Activated CD4-positive, alpha-beta memory T cell treated with anti-CD3 and anti-CD28 coated beads, Interleukin-2, amount 10 ng/mL, durations not matched to agents 7 days and 5 days (primary cell): ENCODE measurements around the gene TPM1. TPM values are rescaled to one million over a fixed set of nuclear protein-coding genes. Genes with fewer than 3 reads are reported as not detected.

Experiments
- CTCF ChIA-PET: fragments of 350-600 bp; sonication (Branson Sonifier 250); formaldehyde crosslinking; loops from one replicate; lab custom pipeline; 2021; ENCODE audit warnings: antibody characterized with exemption, inconsistent platforms; lab: Charles Lee
- POLR2A ChIA-PET: fragments of 350-600 bp; sonication (Branson Sonifier 250); formaldehyde crosslinking; loops from one replicate; lab custom pipeline; 2021; ENCODE audit warnings: antibody characterized with exemption; lab: Charles Lee
- DNase-seq: peaks from one replicate; pipeline ENCODE4 v3.0.0-alpha.2; 2020
- H3K27ac Mint-ChIP-seq: one replicate; pipeline ENCODE4 v1.8.0; 2021; ENCODE audit warnings: mild to moderate bottlenecking, mixed read lengths
- H3K27me3 Mint-ChIP-seq: one replicate; pipeline ENCODE4 v1.8.0; 2021; ENCODE audit warnings: mixed read lengths
- H3K36me3 Mint-ChIP-seq: one replicate; pipeline ENCODE4 v1.8.0; 2021; ENCODE audit warnings: low read depth, mixed read lengths
- H3K4me1 Mint-ChIP-seq: one replicate; pipeline ENCODE4 v1.8.0; 2021; ENCODE audit warnings: mixed read lengths
- H3K4me3 Mint-ChIP-seq: one replicate; pipeline ENCODE4 v1.8.0; 2021; ENCODE audit warnings: mild to moderate bottlenecking, mixed read lengths
- H3K9me3 Mint-ChIP-seq: one replicate; pipeline ENCODE4 v1.8.0; 2021; ENCODE audit warnings: mixed read lengths
- total RNA-seq, 2 experiments: library from RNA; stranded (reverse); gene quantifications; one replicate each; pipeline ENCODE4 v1.2.3, GENCODE V29; 2021

The TPM1 gene
- total RNA-seq, 2 experiments from 2014 or later, result 4.8 to 6.2 TPM

DNA sequence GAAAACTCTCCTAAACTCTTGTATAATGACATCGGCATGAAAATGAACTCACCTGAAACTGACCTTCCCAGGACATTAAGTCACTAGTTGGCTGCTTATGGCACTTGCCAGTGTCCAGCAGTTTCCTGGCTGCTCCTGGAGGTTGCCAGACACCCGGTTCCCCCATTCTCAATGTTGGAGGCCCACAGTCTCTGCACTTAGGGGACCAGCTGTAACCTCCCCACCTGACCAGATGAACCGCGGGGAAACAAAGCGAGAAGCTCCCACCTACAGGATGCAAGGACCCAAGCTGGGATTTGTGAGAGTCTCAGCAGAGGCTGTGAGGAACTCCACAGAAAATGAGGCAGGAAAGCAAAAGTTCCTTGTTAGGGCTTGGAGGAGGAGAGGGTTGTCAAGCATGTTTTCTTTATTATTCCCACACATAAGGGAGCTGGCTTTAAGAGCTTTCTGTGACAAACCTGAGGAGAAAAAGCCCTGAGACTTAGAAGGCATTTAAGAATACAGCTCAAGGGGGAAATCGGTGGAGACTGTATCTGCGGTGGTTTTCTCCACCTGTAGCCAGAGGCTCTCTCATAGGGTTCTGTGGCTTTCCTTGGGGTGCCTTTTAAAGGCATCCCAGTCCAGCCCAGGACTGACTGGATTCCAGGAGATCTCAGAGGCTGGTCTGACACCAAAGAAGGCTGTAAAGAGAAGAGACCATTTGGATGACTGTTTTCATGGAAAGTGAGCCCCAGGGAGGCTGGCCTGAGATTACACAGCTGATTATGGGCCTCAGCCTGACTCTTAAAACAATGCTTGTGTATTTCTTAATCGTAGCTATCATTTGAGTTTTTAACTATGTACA lies 4.6 kb downstream of the TPM1 start:
- ChIA-PET CTCF (interaction anchor here (0.9 to 4.1 kb wide), 23 partner anchors 9 to 381 kb away, joined by 3 to 75 read pairs (median 7); partner anchors contain the start of gene RPS27L), POLR2A (interaction anchor here (0.6 to 2.7 kb wide), 5 partner anchors 8 to 110 kb away, joined by 3 to 7 read pairs (median 6); partner anchors contain the start of gene RPS27L)
- Mint-ChIP-seq H3K27me3 (peaks cover 49% of the 10 kb centered on the region), H3K4me1 (peaks cover 19% of the 10 kb centered on the region), H3K4me3 (peak overlapping the region; percentile 73), H3K27ac (no peak overlapping the region), H3K9me3 (no peaks in the 10 kb centered on the region), H3K36me3 (no peaks in the 10 kb centered on the region)
- no peak for DNase-seq

DNA sequence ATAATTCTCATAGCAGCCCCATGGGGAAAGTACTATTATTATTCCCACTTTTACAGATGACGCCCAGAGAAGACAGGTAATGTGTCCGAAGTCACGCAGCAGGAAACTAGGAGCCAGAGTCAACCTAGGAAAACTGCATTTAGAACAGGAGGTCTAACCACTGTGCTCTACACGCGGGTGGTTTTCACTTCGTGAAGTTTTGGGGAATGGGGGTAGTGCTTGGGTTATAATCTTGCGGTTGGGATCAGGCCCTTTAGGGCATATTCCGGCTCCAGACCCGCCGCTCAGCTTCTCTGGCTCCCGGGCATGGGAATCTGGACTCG lies 5.2 kb downstream of the TPM1 start:
- Mint-ChIP-seq H3K27me3 (peaks cover 47% of the 10 kb centered on the region), H3K36me3 (no peaks in the 10 kb centered on the region), H3K9me3 (no peaks in the 10 kb centered on the region), H3K4me1 (peaks cover 19% of the 10 kb centered on the region), H3K4me3 (peak overlapping the region; percentile 73), H3K27ac (no peak overlapping the region)
- POLR2A ChIA-PET, result interaction anchor here (0.6 to 2.7 kb wide), 5 partner anchors 8 to 109 kb away, joined by 3 to 7 read pairs (median 6); partner anchors contain the start of gene RPS27L
- CTCF ChIA-PET, result interaction anchor here (0.9 to 4.1 kb wide), 27 partner anchors 9 to 380 kb away, joined by 3 to 75 read pairs (median 6); partner anchors contain the start of gene RPS27L
- no peak for DNase-seq

DNA sequence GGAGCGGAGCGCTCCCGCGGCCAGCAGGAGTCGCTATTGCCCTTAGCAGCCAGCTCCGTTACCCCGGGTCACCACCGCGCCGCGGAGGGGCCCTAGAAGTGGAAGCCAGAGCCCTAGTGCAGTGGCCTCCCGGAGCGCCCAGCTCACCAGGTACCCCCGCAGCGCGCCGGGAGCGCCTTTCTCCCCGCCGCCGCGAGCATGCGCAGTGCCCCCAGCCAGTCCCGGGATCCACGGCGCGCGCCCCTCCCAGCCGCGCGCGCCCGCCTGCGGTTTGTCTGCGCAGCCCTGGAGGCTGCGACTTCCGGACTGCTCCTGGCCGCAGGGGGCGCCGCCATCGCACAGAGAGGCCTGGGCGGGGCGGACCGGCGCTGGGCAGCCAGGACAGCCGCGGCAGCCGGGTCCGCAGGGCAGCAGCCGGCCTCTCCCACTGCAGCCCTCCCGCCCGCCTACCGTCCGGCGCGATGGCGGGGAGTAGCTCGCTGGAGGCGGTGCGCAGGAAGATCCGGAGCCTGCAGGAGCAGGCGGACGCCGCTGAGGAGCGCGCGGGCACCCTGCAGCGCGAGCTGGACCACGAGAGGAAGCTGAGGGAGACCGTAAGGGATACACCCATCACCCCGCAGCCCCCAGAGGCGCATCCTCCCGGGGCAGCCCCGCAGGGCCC lies 5.7 kb downstream of the TPM1 start:
- peak; percentile 83 for DNase-seq
- ChIA-PET POLR2A (interaction anchor here (0.6 to 2.7 kb wide), 5 partner anchors 9 to 109 kb away, joined by 3 to 7 read pairs (median 6); partner anchors contain the start of gene RPS27L), CTCF (interaction anchor here (0.6 to 4.1 kb wide), 30 partner anchors 9 to 380 kb away, joined by 3 to 75 read pairs (median 4); partner anchors contain the start of gene RPS27L)
- H3K4me1 Mint-ChIP-seq, result peaks cover 16% of the 10 kb centered on the region
- peak overlapping the region; percentile 80 for H3K4me3 Mint-ChIP-seq
- no peaks in the 10 kb centered on the region for H3K36me3 Mint-ChIP-seq
- no peaks in the 10 kb centered on the region for H3K9me3 Mint-ChIP-seq
- peaks cover 44% of the 10 kb centered on the region for H3K27me3 Mint-ChIP-seq
- no peak overlapping the region for H3K27ac Mint-ChIP-seq

DNA sequence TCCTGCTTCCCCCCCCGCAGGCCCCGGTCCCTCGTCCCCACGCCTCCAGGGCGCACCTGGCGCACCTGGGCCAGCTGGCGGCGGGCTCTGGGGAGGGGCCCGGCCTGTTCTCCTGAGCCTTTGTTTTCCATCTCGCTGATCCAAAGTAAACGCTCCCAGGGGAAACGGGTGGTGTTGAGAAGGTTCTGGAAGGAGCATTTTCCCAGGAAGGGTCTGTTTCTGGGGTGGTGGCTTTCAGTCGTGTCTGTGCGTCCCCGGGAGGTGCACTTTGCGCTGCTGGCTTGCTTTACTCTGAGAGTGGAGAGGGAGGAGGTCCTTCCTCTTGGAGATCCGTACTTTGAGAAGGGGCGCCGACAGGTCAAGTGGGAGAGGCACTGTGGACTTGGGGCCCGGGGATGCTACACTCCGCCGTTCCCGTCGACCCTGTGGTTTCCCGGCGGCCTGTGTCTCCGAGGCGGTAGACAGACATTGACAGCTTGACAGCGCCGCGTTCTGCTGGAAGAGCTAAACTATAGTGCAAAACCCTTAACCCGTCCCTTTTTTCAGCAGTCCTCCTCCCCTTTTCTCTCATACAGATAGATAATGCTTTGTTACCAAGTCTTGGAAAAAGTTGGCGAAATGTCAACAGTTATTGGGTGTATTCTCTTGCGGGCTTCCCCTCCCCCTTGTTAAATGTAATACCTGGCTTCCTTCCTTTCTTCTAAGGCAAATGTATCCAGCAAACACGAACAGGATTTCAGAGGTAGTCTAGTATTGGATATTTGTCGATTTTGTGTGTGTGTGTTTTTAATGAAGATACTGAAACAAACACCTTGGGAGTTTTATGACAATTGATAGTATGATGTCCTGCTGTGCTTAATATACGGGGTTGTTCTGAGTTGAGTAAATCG lies 6.5 kb downstream of the TPM1 start:
- Mint-ChIP-seq H3K27me3 (peaks cover 37% of the 10 kb centered on the region), H3K36me3 (no peaks in the 10 kb centered on the region), H3K4me3 (peak overlapping the region; percentile 80), H3K4me1 (peaks cover 15% of the 10 kb centered on the region), H3K27ac (peak overlapping the region; percentile 45), H3K9me3 (no peaks in the 10 kb centered on the region)
- peak; percentile 44 for DNase-seq
- ChIA-PET POLR2A (interaction anchor here (1.3 to 2.7 kb wide), 3 partner anchors 8 to 45 kb away, joined by 6 to 7 read pairs (median 6); no protein-coding TSS in a partner anchor), CTCF (interaction anchor here (0.6 to 4.1 kb wide), 18 partner anchors 8 to 363 kb away, joined by 3 to 75 read pairs (median 9); partner anchors contain the start of gene RPS27L)

DNA sequence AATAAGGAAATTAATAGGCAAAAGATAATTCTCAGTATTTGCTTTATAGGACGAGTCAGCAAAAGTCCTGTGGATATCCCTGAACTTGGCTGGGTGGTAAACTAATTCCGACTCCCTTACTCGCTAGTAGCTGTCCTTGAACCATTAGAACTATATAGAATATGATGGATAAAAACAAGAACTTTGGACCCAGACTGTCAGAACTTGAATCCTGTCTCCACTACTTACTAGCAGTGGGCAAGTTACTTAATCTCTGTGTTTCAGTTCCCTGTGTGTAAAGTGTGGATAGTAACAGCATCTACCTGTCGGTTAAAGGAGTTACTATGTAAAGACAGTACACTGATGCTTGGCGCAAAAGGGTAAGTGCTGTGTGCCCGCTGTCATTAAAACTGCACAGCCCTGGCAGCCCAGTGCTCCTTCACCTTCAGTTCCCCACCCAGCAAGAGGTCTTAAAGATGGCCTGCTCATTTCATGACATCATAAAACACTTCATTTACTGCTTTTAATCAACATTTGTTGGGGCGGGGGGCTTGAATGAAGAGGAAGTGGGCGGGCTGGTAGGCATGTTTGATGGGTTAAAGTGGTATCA lies 7.3 kb downstream of the TPM1 start:
- ChIA-PET POLR2A (interaction anchor here (2.7 kb wide), 1 partner anchor 7 kb away, joined by 7 read pairs; no protein-coding TSS in a partner anchor), CTCF (interaction anchor here (3.6 kb wide), 1 partner anchor 352 kb away, joined by 24 read pairs; no protein-coding TSS in a partner anchor)
- Mint-ChIP-seq H3K27ac (no peak overlapping the region), H3K4me3 (no peak overlapping the region), H3K4me1 (peaks cover 13% of the 10 kb centered on the region), H3K27me3 (peaks cover 28% of the 10 kb centered on the region), H3K9me3 (no peaks in the 10 kb centered on the region), H3K36me3 (no peaks in the 10 kb centered on the region)
- no peak for DNase-seq

DNA sequence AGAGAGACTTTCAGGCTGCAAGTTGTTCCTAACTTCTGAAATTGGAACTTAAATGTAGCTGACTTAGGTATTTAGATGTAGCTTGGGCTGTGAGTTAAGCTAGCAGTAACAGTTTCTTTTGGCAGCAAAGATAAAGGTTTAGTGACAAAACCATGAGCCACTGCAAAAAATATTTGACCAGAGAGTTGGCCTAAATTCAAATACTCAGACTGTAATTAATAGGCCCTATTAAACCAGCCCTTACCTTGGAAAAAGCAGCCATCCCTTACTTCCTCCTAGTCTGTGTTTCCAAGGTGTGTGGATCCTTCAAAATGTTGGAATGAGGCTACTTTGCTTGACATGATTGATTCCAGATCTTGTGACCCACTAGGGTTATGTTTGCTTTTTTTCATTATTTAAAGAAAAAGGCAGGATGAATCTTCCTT lies 8.2 kb downstream of the TPM1 start:
- H3K4me3 Mint-ChIP-seq, result no peak overlapping the region
- DNase-seq, result no peak
- no peaks in the 10 kb centered on the region for H3K36me3 Mint-ChIP-seq
- no peaks in the 10 kb centered on the region for H3K9me3 Mint-ChIP-seq
- CTCF ChIA-PET, result no interaction called here
- H3K27me3 Mint-ChIP-seq, result peaks cover 20% of the 10 kb centered on the region
- POLR2A ChIA-PET, result no interaction called here
- no peak overlapping the region for H3K27ac Mint-ChIP-seq
- H3K4me1 Mint-ChIP-seq, result peaks cover 13% of the 10 kb centered on the region

DNA sequence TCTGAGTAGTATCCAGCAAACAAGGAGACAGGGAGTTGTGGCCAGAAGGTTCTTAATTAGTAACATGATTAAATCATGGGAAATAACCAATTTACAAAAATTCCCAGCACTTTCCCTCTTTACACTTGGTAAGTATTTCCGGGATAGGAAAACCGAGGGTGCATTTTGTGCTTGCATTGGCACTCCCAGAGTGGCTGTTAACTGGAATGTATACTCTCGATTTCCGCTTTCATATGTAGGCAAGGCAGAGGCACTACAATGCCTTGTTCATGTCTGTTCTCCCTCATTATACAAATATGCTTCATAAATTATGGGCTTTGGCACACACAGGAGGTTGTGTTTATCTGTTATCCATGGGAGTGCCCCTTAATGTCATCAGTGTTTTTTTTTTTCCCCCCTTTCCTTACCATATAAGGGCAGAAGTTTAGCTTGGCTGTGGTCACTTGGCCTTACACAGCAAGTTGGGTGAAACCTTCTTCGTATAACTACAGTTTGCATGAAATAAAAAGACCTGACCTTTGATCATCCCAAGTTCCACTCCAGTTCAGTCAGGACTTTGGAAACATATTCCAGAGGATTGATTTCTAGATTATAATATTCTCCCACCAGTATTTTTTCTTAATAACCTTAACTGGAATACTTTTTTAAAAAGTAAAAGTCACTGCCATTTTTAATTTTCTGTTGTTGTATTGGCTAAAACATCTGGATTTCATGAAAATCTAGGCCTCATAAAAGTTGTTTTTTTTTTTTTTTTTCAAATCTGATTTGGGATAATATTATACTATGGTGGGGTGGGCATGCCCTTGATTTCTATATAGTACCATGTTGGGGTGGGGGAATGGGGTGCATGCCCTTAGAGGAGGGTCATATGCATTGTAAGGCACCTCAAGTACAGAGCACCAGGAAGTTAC lies 8.9 kb downstream of the TPM1 start:
- DNase-seq, result no peak
- Mint-ChIP-seq H3K36me3 (no peaks in the 10 kb centered on the region), H3K27me3 (peaks cover 14% of the 10 kb centered on the region), H3K4me1 (peaks cover 13% of the 10 kb centered on the region), H3K27ac (no peak overlapping the region), H3K4me3 (no peak overlapping the region), H3K9me3 (no peaks in the 10 kb centered on the region)
- CTCF ChIA-PET, result no interaction called here
- POLR2A ChIA-PET, result no interaction called here

DNA sequence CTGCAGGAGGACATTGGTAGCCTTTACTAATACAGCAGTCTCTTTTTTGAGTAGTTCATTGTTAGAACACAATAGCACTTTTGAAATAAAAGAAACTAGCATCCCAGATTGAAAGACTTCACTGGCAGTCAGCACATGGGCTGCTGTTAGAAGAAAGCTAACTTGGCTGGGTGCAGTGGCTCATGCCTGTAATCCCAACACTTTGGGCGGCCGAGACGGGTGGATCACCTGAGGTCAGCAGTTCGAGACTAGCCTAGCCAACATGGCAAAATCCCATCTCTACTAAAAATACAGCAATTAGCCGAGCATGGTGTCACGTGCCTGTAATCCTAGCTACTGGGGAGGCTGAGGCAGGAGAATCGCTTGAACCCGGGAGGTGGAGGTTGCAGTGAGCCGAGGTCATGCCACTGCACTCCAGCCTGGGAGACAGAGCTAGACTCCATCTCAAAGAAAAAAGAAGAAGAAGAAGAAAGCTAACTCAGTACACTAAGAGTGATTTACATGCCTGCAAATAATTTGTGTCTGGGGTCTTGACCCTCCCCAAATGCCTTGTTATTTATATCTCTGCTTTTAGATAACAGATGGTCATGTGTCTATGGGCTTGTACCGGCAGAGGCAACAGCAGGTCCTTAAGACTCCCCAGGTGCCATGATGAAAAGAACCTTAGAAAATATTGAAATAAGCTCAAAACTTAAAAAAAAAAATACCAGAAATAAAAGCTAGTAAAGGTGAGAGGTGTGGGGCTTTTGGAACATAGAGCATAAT lies 9.7 kb downstream of the TPM1 start:
- H3K9me3 Mint-ChIP-seq, result no peaks in the 10 kb centered on the region
- no peak overlapping the region for H3K27ac Mint-ChIP-seq
- DNase-seq, result no peak
- CTCF ChIA-PET, result no interaction called here
- no peak overlapping the region for H3K4me3 Mint-ChIP-seq
- no peaks in the 10 kb centered on the region for H3K36me3 Mint-ChIP-seq
- POLR2A ChIA-PET, result interaction anchor here (1.5 kb wide), 1 partner anchor 9 kb away, joined by 4 read pairs; no protein-coding TSS in a partner anchor
- H3K27me3 Mint-ChIP-seq, result peaks cover 7% of the 10 kb centered on the region
- H3K4me1 Mint-ChIP-seq, result peaks cover 13% of the 10 kb centered on the region

DNA sequence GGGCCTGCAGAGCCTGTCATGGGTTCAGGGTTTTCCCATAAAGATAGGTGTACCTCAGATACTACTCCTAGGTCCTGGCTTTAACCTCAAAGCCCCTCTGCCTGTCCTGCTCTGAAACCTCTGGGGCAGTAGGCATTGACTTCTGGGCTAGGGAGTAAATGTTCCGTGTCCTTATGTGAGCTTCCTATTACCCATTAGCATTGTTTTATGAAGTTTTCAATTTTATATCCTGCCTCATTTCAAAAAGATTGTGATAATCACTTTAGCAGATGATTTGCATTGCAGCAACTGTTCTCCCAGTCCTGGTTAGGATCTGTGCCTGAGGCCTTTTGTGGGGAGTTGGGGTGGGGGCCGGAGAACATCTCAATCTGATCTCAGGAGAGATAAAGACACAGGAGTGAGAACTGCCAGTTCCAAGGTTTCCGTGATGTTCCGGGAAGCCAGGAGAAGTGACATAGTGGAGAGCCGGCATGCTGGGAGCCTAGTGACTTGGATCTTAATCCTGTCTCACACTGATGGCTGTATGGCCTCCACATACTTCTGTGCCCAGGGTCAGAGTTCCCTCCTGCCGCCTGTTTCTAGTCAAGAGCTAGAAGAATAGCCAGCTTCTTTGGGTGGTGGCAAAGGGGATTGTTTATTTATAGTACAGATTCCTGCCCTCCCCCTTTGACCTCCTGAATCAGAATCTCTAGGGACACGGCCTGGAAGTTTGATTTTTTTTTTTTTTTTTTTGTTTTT lies 10.6 kb downstream of the TPM1 start:
- Mint-ChIP-seq H3K4me3 (no peak overlapping the region), H3K27me3 (peaks cover 2% of the 10 kb centered on the region), H3K36me3 (no peaks in the 10 kb centered on the region), H3K9me3 (no peaks in the 10 kb centered on the region), H3K27ac (no peak overlapping the region), H3K4me1 (peaks cover 9% of the 10 kb centered on the region)
- ChIA-PET CTCF (no interaction called here), POLR2A (interaction anchor here (1.5 kb wide), 1 partner anchor 10 kb away, joined by 4 read pairs; no protein-coding TSS in a partner anchor)
- DNase-seq, result no peak

DNA sequence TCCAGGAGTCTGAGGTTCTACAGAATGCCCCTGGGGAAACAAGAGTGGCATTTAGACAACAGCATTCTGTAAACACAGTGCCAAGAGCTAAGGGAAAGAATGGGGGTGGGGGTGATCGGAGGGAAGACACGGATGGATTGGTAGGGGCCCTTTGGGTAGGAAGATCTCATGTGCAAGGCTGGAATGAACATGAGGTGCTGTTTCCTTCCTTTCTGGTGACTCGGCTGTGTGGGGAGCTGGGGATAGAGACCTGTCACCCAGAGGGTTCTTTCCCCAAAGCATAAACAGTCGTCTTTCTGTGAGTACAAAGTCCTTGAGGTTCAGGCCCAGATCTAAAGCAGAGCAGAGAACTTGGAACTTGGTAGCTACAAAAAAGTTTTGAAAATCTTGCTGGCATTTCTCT lies 11.7 kb downstream of the TPM1 start:
- H3K4me3 Mint-ChIP-seq, result no peak overlapping the region
- no peak overlapping the region for H3K27ac Mint-ChIP-seq
- H3K9me3 Mint-ChIP-seq, result no peaks in the 10 kb centered on the region
- H3K36me3 Mint-ChIP-seq, result peaks cover under 1% of the 10 kb centered on the region
- POLR2A ChIA-PET, result no interaction called here
- H3K4me1 Mint-ChIP-seq, result peaks cover 3% of the 10 kb centered on the region
- peaks cover 2% of the 10 kb centered on the region for H3K27me3 Mint-ChIP-seq
- no peak for DNase-seq
- CTCF ChIA-PET, result interaction anchor here (1.1 kb wide), 1 partner anchor 40 kb away, joined by 3 read pairs; no protein-coding TSS in a partner anchor
